Activated T-cell treated with anti-CD3 and anti-CD28 coated beads, Interleukin-2, amount 50 U/mL, for 1 hour (primary cell): ENCODE measurements around the gene NCAM2.

Experiments used
- DNase-seq: peaks from one replicate; pipeline ENCODE4 v3.0.0-alpha.2; 2020

The NCAM2 gene

DNA sequence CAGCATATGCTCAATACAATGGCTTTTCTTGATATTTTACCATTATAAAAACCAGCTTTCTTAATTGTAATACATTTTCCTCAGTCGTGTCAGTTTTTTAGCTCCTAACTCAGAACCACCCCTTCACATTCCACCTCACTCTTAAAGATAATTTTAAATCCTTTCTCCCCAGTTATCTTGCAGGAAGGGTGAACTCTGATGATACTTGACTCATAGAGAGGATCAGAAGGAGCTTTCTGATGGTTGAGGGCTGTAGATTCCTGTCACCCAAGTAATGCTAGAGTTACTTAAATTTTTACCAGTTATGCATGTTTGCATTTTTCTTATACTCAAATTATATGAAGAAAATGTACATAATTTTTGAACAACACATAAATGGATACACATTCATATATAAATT lies 233.7 kb downstream of the NCAM2 start:
- no peak for DNase-seq

DNA sequence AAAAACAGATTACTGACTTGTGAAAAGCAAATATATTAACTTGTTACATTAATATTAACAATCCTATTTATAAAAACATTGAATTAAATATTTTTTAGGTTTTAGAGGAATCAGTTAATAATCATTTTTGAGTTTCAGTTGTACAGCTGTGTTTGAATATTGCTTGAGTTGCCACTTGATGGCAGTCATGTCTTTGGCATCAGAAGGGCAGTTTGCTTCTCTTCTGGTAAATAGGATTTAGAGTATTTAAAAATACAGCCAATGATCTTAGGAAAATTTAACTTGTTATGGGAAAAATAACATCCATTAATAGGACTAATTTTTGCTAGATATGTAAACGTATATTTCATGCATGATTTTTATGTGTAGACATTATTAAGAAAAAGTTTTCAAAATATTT lies 234.1 kb downstream of the NCAM2 start:
- no peak for DNase-seq

DNA sequence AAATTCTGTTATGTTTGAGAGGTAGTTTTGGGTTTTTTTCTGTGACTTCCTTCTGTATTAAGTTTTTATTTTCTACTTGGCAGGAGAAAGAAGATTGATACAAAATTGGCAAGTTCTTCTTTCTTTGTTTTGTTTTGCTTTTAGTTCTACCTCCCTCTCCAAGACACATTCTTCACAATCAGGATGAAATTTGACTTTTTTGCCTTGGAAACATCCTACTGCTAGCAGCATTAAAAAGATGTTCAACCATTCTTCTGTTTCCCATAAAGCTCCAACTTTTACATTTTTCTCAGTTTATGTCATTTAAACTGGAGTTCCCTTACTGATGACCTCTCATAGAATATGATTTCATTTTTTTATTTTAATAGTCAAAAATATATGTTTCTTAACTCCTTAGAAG lies 234.8 kb downstream of the NCAM2 start:
- DNase-seq, result no peak

DNA sequence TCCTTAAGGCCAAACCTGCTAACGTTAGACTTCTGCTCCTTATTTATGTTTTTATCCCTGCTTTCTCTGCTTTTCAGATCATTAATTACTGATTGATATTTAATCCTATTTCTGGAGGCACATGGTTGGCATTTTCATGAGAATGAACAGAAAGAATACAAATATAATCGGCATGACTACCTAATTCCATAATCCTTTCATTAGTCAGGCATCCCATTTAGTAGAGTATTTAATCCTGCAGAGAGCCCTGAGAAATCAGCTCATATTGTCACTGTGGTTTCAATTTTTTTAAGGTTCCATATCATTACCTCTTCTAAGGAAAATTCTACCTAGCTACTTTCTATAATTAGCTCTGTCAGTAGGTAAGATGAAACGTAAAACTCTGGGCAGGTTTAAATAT lies 238.8 kb downstream of the NCAM2 start:
- DNase-seq, result no peak

DNA sequence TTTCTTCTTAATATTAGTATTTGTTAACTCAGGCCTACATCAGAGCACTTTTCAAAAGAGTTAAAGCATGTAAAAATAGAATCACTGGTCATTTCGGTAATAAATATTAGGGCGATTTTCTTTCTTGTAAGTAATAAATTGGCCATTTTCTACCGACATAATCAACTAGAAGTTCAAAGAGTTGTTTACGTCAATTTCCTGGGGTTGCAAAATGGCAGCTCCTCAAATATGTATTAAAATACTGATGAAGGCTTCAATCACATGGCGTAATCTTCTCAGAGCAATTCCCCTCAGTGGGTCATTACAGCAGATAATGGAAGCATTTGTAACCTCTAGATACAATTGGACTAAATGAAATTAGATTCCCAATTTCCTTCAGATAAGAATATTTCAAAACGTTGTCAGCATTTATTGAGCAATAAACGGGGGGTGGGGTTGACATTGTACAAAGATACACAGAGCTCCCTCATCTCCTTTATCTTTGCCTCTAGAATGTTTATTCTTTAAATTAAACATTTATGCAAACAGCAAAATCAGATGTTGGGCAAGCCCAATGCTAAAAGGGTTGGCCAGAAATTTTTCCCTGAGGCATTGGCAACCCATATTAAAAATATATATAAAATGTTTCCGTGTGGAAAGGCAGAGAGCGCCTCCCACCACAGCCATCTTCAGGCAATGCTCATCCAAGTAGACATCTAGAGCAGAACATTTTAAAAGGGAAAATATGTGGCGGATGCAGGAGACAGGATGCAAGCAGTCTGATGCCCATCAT lies 240.6 kb downstream of the NCAM2 start:
- DNase-seq, result no peak

DNA sequence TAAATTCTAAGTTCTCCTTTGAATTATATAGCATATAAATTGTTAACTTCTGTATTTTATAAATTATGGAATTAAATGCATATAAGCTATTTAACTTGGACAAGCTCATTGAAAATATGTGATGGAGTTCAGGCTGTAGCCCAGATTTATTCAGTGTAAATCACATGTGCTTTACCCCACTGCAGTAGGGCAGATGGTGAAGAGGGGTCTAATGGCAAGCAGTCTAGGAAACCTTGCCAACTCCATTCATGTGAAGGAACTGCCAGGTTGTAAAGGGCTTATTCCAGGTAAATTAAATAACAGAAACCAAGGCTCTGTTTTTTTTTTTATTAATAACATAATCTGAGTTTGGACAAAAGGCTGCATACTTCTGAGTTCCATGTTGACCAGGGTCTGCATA lies 243.2 kb downstream of the NCAM2 start:
- DNase-seq, result no peak

DNA sequence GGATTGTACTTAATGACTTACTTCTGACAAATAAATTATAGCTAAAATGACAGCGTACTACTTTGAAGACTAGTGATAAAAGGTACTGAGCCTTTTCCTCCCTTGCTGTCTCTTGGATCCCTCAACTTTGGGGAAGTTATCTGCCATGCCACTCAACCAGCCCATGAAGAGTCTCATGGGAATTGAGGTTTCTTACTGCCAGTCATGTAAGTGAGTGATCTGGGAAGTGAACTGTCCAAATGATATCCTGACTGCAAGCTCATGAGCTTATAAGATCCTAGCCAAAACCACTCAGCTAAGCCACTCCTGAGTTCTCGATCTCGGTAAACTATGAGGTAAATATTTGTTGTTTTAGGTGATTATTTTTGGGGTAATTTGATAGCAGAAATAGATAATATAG lies 247.8 kb downstream of the NCAM2 start:
- no peak for DNase-seq

DNA sequence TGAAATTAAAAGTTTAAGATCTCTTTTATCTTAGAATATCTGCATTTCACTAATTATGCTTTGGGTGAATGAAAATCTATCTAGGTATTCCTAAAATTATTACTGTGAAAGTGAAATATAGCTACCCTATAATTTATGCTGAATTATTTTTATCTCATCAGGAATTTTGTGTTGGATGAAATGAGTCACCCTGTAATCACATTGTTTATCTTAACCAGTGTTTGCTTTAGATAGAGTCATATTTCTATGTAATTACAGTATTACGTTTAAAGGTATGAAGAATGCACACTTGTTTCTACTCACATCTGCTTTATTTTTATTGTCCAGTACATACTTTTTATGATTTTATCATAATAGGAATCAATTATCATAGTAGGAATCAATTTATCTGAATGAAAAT lies 249.2 kb downstream of the NCAM2 start:
- DNase-seq, result no peak

DNA sequence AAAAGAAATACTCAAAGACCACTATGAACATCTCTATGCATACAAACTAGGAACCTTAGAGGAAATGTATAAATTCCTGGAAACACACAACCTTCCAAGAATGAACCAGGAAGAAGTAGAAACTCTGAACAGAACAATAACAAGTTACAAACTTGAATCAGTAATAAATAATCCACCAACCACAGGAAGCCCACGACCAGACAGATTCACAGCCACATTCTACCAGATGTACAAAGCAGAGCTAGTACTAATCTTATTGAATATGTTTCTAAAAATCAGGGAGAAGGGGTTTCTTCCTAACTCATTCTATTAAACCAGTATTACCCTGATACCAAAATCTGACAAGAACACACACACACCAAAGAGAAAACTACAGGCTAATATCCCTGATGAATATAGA lies 263.8 kb downstream of the NCAM2 start:
- no peak for DNase-seq

DNA sequence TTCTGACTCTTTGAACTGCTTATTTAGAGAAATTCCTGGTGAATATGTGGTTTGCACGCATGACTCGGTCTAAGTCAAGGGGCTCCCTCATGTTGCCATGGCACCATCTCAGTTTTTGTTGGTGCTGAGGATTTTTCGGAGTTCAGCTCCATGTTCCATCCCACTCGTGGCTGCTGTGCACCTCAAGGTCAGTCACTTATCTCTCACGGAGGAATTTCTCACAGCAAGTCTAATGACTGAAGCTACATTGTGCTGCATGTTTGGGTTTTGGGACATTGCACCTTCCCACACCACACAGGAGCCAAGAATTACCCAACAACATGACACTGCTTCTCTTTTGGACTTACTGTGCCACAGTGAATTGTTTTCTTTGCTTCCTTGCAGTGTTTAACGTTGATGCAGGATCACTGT lies 269.9 kb downstream of the NCAM2 start:
- DNase-seq, result no peak

DNA sequence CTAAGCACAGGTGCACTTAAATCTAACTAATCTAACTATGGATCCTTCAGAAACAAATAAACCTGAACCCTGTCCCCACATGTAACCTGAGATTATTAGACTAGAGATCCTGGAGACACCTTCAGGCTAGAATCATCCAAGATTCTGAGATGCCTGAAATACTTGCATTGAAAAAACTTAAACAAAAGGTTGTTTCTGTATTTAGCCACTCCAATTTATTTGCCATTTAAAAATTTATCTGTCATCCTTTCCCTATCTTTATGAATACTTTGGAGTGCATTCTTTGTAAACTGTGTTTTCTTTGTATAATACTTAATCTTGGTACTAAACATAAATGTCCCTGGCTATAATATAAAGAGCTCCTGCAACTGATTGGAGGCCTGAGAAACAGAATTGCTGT lies 270.7 kb downstream of the NCAM2 start:
- DNase-seq, result no peak

DNA sequence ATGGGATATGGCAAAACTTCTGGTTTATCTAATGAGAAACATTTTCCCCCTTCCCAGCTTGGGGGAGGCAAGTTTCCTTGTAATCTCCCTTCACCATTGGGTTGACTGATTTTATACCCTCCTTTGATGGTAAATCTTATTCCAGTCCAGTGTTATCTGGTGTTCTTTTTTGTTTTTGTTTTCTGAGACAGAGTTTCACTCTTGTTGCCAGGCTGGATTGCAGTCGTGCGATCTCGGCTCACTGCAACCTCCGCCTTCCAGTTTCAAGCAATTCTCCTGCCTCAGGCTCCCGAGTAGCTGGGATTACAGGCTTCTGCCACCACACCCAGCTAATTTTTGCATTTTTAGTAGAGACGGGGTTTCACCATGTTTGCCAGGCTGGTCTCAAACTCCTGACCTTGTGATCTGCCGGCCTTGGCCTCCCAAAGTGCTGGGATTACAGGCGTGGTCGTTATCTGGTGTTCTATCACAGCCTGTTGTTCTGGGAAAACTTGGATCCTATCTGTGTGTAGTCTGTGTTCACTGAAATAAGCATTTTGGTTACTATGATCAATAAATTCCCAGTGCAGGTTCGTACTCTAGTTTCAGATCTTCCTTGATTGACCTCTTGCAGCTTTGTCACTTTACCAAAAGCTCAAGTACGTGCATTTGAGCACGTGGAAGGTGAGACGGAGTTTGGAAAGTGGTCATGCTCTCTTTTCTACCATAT lies 281.1 kb downstream of the NCAM2 start:
- DNase-seq, result no peak

DNA sequence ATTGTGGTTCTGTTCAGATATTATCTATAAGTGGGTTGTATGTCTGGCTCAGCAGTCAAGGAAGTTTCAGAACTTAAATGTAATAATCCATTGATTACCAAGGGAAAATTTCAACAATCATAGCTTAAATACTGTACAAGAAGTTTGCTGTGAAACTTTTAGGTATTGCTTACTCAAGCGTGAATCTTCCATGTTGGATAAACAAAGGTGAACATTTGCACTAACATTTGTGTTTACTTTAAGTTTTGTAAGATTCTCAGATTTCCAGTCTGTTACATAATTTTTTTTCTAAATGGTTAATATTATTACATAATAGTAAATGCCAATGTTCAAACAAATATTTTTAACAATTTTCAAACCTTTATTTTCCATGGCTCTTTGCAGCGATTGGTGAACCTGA lies 285.6 kb downstream of the NCAM2 start:
- DNase-seq, result no peak

DNA sequence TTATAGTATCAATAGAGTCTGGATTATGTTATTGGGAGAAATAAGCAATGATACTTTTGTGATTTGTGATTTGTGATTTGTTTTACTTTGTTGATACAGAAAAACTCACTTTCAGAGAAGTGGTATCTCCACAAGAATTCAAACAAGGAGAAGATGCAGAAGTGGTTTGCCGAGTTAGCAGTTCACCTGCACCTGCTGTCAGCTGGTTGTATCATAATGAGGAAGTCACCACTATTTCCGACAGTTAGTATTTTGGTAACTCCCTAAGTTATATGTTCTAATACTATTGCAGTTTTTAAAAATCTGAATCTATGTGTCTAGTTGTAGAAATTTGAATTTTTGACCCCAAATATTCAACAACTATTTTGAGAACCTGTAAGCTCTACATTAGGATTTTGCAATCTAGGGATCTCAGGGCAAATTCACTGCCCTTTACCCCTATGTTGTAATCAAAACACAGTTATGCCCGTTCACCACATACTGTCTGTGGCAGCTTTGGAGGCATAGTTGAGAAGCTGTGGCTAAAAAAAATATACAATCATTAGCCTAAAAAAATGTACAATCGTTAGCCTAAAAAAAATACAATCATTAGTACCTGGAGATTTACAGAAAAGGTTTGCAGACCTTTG lies 288.1 kb downstream of the NCAM2 start:
- no peak for DNase-seq

DNA sequence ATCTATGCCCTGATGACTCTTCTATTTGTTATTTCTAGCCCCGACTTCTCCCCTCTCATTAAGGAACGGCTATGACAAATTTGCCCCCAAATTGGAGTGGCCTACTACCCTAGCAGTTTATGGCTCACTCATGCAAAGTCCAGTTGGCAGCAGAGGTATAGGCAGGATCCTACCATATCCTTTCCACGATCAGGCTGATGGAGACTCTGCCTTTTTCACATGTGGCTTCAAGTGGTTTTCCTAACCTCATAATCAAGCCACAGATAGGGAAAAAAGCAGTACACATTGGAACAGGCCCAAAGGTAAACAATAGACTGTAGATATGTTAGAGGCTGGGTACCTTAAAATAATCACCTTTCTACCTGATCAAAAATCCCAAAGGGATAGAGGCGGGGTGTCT lies 292.5 kb downstream of the NCAM2 start:
- no peak for DNase-seq

DNA sequence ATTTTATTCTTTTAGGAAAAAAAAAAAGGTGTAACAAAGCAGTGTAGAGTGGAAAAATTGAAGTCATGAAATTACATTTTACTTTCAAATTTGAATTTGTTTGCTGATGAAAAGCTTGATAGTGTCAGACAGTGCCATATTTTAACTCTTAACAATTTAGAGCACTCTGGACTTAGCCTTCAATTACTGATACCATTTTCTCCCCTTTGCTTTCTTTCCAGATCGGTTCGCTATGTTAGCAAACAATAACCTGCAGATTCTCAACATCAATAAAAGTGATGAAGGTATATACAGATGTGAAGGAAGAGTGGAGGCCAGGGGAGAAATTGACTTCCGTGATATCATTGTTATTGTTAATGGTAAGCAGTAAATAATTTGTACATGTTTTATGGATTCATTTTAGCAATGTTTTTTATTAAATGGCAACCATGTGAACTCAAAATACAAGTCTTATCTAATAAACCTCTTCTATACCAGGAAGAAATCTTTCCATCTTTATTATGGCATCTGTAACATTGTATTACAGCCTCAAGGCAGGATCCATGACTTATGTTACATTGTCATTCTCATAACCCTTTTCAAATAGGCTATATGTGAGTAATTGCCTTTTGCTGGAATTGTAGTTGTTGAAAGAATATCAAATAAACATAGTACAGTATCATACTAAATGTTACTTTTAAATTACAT lies 293.8 kb downstream of the NCAM2 start:
- no peak for DNase-seq

DNA sequence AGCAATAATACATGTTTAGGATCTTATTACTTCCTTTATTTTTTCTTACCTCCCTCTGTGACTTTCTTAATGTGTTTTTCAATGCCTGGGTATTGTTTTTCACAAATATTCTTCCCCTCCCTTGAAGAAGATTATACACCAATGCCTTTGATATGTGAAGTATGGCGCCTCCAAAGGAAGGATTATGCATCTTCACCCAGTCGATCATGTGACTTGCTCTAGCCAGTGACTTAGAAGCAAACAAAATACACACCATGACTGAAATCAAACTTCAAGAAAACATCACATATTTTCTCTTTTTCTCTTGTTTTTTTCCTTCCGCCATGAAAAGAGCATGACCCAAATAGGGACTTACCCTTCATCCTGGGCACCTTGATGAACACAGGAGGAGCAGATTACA lies 297.1 kb downstream of the NCAM2 start:
- no peak for DNase-seq

DNA sequence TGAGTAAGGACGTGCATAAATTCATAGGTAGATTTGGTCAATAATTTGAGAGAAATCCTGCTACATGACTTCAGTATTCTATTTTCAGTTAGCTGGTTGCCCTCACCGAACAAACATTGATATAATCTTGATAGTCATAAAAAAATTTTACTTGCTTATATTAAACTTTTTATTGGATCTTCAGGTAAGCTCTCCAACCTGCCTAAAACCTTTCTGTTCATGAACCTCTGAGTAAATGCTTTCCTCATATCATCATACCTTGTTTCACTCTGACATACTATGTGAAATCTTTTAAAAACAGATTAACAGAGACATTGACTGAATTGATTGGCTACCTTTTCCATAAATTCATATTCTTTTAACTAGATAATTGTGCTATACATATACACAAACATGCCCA lies 299.0 kb downstream of the NCAM2 start:
- DNase-seq, result no peak

DNA sequence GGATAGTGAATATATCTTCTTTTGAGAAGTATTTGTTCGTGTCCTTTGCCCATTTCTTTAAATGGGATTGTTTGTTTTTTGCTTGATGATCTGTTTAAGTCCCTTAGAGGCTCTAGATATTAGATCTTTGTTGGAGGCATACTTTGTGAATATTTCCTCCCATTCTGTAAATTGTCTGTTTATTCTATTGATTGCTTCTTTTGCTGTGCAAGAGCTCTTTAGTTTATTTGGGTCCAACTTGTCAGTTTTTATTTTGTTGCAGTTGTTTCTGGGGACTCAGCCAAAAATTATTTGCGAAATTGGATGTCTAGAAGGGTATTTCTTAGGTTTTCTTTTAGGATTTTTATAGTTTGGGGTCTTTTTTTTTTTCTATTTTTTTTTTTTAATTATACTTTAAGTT lies 302.8 kb downstream of the NCAM2 start:
- no peak for DNase-seq

DNA sequence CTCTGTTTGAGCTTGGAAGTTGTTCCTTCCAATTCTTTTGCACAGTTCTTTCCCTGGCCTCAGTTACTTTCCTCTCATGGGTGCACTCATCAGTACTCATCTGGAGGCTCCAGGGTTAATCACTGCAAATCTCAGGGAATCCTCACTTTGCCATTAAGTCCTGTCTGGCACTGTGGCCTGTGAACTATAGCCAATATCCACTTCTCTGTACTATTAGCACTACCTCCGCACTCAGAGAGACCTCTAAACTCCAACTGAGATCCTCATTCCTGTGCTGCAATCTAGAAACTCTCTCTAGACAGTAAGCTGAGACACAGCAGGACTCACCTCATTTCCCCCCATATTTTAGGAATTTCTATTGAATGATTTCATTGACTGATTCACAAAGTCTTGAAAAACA lies 311.3 kb downstream of the NCAM2 start:
- no peak for DNase-seq

DNA sequence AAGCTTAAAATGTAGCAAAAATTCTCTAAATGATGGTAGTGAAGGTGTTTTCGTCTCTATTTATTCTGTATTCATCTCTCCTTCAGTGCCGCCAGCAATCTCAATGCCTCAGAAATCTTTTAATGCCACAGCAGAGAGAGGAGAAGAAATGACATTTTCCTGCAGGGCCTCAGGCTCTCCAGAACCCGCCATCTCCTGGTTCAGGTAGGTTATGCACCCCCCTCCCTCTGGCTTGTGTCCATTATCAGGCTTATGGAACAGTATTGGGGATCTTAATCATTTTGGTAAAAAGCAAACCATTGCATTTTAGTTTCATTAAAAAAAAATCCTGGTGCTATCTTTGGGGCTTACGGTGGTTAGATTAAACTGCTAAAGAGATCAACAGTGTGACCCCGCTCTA lies 326.1 kb downstream of the NCAM2 start:
- DNase-seq, result no peak

DNA sequence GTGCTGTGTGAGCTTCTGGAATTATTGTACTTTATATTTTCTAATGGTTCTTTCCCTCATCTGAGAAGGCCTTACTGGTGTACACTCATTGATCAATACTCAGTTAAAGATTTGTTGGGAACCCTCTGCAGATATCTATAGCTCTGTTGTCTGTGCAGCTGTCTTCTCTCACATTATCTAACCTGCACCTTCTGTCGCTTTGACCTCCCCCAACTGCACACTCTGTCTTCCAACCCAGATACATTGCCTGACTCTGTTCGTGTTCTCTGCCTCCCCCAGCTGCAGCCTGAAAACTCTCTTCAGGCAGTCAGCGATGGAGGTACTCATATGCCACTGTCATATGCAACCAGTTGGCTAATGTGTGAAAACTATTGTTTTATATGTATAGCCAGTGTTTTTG lies 334.3 kb downstream of the NCAM2 start:
- no peak for DNase-seq

DNA sequence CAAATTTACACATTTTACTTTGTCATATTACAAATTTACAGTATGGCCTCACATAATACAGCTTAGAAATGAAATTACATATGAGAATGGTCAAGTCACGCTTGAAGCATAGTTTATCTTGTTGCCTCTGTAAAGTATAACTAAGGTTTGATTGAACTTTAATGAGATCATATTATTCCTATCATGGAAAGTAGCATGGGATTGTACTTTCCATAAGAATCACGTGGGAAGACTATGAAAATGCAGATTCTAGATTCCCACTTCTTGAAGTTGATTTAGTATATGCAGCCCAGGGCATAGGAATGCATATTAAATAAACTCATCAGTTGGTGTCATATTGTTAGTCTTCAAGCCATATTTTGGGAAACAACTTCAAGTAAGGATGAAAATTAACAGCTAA lies 342.8 kb downstream of the NCAM2 start:
- DNase-seq, result no peak

DNA sequence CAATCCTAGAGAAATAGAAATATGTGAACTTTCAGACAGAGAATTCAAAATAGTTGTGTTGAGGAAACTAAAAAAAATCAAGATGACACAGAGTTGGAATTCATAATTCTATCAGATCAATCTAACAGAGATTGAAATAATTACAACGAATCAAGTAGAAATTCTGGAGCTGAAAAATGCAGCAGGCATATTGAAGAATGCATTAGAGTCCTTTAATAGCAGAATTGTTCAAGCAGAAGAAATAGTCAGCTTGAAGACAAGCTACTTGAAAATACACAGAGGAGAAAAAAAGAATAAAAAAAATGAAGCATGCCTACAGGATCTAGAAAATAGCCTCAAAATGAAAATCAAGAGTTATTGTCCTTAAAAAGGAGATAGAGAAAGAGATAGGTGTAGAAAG lies 347.1 kb downstream of the NCAM2 start:
- DNase-seq, result no peak
